SIG-M5 treated with dmso at 0.1 percent for 504 hours (cell line): ENCODE measurements around the gene FAM47E.

ENCODE experiments used
- DNase-seq: peaks from one replicate; lab custom pipeline; 2025; ENCODE audit not compliant: unreplicated experiment; lab: John Stamatoyannopoulos, UW

The FAM47E gene

DNA sequence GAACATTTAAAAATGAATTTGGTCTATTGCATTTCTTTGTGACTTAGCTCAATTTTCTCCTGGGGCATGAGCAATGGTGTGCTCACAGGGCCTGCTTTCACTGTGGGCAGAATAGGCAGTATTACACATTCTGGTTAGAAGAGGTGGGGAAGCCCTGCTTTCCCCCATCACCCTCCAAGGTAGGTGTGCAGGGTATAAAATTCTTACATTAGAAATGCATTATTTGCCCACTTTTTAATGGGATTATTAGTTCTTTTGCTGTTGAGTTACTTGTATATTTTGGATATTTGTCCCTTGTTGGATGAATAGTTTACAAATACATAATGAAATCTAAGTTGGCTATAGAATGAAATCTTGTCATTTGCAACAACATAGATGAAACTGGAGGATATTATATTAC lies 46.7 kb downstream of the FAM47E start:
- no peak for DNase-seq

DNA sequence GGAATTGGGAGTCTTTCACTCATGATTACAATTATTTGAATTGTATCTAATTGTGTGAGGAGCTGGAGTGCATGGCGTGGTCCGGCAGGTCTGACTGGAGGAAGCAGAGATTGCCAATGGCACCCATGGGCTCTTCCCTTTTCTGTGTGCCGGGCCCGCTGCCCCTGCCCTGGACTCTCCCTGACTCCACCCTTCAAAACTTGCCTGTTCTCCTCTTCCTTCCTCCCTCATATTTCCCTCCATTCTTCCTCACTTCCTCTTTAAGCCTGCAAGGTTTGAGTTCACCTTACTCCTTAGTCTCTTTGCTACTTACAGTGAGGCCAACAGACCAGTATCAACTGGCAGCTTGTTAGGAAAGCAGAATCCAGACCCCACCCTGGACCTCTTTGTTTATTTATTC lies 48.5 kb downstream of the FAM47E start:
- peak; percentile 15 for DNase-seq

DNA sequence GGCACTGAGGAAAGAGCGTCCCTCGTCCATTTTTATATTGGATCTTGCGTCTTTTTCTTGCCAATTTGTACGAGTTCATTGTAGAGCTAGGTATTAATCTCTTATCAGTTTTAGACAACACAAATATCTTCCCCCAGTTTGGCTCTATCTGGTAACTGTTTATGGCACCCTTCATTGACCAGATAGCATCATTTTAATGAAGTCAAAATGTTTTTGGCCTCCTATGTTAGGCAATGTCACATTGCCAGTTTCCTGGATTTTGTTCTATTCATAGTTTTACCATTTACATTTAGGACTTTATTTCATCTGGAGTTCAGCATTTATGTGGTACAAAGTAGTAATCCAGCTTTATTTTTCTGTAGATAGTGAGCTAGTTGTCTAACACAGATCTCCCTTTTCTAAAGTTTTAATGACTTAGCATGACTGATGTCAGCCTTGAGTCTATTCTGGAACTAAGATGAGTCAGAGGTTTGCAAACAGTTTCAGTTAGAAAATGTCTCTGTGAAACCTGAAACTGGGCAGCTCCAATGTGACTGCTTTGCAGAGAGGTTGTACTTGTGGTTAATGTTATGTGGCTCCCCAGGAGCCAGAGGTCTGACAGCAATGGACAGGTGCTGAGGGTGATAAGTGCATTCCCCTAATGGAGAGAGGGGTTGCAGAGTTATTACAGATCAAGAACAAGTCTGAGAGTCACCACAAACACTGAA lies 49.7 kb downstream of the FAM47E start:
- DNase-seq: peak; percentile 81

DNA sequence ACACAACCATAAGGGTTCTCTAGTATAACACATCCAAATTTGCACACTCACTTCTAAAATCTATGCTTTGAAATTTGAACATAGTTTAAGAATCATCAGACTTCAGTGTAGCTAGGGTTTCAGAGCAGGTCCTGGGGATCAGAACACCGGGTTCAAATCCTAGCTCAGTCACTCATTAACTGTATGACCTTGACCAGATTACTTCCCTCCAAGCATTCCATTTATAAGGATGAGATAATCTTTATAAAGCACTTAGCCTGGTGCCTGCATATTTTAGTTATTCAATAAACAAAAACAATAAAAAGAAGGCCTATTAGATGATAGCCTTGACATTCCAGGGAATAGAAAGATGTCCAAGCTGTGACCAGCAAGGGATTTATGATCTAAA lies 50.2 kb downstream of the FAM47E start:
- no peak for DNase-seq

DNA sequence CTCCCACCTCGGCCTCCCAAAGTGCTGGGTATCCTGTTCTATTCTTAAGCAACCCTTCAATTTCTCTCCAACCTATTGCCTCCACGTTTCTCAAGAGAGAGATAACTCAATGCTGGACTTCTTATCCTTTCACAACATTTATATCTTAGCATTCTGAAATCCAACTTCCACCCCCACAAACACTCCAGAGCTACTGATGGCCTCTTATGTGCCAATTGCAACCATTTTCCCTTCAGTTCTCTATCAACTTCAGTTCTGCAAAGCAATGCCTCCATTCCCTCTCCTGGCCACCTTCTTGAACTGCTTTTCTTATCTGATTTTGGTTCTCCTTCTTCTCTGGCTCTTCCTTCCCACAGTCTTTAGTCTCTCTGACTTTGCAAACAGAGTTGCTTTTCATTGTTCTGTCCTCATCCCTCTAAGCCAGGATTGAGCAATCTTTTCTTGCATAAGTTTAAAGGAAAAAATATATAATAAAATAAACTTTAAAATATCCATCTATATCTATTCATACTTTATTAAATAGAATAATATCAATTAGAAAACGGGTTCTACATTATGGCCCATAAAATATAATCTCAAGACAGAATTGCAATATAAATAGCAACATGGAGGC lies 51.4 kb downstream of the FAM47E start:
- DNase-seq: peak; percentile 82

DNA sequence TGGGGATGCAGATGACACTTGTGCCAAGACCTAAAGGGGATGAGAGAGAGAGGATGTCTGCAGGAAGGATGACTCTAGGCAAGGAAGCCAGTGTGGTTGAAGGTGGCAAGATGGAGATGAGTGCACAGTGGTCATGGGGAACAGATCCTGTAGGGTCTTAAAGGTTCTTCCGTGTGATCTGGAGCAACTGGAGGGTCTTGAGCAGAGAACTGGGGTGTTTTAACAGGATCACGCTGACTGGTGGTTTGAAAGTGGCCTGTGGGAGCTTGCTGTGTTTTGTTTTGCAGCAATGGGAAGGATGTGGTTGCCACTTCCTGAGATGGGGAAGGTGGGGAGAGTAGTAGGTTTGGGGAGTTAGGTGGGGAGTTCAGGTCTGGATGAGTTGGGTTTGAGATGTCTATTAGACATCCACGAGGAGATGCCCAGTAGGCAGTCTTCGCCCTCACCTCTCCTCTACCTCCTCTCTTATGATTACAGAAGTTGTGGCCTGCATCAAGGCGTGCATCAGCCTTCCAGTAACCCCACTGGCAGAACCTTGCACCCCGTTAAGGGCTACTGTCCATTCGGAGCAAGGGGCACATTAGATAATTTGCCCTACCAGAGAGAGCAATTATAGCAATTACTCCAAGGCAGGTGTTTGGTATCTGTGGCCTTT lies 53.6 kb downstream of the FAM47E start:
- DNase-seq: no peak

DNA sequence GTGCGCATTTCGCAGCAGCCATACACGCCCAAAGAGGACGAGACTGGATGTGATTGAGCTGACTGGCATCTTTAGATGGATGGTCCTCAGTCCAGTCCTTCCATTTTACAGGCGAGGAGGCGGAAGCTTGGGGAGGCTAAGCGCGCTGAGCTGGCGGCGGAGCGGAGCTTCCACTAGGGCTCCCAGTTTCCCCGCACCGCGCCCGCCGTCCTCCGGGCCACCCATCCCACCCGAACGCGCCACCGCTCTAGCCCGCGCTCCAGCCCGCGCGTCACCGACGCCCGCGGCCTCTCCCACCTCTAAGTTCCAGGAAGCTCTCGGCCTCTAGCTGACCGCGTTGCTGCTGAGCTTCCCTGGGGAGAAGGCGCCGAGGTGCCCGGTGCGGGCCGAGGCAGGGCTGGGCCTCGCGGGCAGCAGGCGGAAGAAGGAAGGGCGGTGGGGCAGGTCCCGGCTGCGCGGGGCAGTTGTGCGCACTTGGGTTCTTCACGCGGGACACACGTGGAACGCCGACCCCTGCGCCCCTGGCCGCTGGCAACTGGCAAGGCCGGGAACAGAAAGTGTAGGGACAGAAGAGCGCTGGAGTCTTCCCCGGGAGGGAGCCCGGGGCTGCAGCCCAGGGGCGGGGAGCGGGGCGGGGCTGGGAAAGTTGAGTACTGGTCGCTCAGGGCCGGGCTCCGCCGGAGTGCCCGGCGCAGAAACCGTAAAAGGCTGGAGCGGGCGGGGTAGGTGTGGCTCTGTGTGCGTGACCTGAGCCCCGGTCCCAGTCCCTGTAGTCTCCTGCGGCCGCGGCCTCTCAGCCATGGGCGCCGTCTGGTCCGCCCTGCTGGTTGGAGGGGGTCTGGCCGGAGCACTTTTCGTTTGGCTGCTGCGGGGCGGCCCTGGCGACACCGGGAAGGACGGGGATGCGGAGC lies 54.7 kb downstream of the FAM47E start, which contains the start of gene STBD1:
Gene STBD1 (plus strand): TSS at position 763 of the 911 bp plus-strand sequence. CDS start 37 bp downstream, at position 800.
- peak; percentile 47 for DNase-seq

DNA sequence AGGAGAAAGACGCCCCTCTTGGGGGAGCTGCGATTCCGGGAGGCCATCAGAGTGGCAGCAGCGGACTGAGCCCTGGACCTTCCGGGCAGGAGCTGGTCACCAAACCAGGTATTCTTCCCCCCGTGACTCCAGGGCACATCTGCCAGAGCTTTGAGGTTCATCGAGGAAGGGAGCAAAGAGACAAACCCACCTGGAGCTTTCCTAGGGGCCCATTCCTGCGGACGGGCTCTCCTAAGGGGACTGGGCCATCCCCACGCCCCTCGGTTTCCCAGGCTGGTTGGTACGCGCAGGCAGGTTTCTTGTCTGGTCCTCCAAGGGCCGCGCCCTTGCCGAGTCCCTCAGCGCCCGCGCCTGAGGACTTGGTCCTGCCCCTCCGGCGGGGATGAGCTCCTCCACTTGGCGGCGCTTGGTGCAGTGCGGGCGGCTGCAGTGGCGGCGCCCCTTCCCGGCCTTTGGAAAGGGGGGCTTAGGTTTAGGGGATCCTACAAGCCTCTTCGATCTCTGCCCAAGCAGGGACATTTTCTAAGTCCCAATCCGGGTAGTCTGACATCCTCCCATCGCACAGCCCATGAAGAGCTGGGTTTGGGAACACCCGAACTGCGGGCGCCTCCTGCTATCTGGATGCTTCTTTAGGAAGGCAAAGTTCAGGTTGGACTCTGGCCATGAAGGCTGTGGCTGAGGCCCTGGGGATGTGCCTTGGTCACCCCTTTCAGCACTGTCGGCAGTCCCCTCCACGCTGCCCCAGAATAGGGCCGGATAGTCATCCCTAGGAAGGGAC lies 55.5 kb downstream of the FAM47E start:
- DNase-seq: no peak

DNA sequence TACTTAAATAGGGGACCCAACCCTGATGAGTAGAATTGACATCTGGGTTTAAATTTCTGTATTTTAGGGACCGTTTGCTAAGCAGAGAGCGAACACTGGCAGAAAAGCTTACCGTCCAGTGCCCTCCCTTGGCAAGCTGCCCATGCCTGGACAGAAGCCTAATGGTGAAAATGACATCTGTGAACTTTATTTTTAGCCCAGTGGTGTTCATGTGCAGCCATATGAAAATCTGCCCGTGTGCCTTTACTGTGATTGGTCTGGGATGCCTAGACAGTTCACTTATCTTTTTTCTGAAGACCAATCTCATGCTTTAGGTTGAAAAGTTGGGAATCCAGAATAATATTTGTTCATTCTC lies 56.1 kb downstream of the FAM47E start:
- DNase-seq: no peak

DNA sequence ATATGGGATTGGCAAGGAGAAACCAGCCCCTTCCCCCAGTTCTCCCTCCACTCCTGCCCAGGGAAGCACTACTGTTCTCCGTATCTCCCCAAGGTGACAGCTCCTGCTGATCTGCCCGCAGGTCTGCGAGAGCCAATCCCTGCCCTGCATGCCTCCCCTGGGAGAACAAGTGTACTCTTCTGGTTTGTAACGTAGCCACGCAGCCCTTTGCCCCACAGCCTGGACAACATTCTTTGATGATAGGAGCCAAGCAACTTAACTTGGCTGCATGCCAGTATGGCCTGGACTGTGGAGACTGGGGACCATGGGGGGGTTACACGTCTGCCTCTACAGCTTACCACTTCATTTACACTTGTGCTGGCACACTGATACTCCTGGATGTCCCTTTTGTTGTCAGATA lies 57.0 kb downstream of the FAM47E start:
- no peak for DNase-seq

DNA sequence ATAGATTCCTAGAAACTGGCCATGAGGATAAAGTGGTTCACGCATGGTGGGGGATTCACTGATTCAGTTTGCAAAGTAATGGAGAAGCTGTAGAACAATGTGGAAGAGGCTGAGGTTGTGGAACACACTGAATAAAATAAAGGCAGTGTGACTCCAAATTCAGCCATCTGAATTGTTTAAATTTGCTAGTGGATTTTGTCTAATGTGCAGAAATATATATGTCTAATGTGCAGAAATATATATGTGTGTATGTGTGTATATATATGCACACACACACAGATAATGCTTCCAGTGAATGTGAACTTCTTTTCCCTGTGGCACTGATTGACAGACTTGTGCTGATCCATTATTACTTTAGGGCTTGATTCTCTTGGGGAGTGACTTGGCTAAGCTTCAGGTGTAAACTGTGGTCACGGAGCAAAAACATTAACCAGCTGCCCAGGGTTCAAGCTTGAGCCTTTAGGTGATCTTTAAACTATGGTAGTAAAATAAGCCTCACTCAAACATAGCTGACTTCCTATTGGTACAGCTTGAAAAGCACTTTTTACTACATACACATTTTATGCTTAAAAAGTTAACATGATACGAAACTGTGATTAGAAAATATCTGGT lies 58.5 kb downstream of the FAM47E start:
- no peak for DNase-seq

DNA sequence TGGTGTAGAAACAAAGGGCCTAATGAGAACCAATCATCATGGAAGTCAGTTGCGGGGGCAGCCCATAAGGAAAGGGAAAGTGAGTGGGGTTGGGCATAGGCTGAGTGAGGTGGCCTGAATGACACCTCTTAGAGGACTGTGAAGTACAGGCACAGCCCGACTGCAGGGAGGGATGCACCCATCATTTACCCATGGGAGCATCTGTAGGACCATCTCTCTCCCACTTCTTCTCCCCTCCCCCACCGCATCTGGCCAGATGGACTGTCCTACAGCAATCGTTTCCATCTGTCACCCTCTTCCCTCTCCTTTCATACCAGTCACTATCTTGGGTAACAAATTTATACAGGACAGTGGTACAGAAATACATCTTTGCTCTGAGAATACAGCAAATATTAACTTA lies 59.2 kb downstream of the FAM47E start:
- no peak for DNase-seq

DNA sequence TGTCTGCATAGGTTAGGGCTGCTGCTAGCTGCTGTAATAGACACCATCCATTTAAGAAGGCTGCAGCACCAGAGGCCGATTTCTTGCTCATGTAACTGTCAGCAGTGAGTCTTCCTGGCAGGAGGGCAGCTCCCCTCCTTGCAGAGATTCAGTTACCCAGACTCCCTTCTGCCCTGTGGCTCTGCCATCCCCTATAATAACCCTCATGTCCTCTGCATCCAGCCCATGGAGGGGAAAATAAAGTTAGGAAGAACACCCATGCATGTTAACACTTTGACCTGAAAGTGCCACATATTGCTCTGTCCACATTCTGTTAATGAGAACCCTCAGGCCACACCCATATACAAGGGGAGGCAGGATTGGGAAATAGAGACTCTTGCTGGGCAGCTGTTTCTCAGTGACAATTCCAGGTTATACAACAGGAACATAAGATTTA lies 60.4 kb downstream of the FAM47E start:
- no peak for DNase-seq

DNA sequence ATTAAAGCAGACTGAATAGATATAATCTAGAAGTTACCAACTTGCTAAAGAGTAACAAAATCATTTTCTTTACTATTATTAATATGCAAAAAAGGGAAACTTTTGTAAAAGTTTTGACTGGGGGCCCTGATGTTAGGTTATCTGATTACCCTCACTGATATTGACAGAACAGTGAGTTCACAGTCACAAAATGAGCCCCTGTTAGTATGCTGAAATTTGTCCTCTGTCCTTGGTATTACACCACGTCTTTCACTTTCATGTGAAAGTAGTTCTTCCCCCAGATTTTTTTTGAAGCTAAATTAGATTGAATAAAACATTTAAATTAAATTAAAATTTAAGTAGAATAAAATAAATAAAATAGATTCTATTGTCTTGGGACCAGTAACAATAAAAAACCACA lies 60.9 kb downstream of the FAM47E start:
- no peak for DNase-seq

DNA sequence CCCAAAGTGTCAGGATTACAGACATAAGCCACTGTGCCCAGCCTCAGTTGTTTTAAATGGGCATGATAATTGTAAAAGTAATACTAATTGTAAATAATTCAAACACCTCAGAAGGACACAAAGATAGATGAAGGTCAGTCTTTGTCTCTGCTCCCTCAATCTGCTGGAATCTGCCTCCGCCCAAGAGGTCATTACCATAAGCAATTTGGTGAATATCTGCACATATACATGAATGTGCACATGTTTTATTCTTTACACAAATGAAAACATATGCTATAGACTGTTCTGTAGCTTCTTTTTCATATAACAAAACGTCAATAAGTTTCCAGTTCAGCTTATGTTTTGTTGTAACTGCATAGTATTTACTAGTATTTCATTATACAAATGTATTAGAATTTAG lies 62.0 kb downstream of the FAM47E start:
- DNase-seq: no peak

DNA sequence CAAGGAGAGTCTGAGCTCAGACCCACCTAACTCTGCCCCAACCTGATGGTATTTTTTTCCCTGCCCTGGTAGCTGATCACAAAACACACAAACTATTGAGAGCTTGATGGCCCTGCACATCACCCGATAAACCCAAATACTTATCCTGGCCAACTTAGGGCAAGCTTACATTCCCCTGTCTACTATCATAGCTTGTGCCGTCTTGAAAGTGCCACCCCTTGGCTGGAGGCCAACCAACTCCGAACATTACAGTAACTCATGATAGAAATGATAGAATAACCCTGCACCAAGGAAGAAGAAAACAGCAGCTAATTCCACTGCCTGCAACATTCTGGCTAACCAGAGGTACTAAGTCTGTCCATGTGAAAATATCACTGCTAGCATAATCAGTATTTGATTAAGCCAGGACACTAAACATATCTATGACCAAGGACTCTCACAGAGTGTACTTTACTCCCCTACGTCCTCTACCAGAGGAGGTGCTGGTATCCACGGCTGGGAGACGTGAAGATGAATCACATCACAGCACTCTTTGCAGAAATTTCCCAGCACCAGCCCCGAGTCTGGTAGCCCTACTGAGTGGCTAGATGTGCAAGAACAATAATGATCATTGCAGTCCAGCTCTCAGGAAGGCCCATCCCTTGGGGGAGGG lies 63.9 kb downstream of the FAM47E start:
- no peak for DNase-seq

DNA sequence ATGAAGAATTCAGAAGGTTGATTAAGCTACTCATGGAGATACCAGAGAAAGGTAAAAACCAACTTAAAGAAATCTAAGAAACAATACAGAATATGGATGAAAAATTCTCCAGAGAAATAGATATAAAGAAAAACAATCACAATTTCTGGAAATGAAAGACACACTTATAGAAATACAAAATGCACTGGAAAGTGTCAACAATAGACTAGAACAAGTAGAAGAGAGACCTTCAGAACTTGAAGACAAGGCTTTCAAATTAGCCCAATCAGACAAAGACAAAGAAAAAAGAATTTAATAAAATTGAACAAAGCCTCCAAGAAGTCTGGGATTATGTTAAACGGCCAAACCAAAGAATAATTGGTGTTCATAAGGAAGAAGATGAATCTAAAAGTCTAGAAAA lies 64.6 kb downstream of the FAM47E start:
- no peak for DNase-seq

DNA sequence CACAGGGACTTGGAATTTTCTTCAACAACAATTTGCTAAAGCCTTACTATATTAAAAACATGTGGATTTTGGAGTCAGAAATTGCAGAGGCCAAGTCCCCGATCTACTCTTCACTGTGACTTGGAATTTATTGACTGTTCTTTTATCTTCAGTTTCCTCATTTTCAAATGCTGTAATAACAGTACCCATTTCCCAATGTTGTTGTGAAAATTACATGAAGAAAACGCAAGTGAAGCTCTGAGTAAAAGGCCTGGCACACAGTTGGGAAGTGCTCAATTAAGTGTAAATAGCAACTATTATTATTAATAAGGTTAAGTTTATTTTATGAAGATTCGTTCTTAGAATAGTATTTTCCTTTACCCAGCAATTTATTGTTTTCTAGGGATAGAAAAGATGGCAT lies 70.7 kb downstream of the FAM47E start:
- peak; percentile 15 for DNase-seq

DNA sequence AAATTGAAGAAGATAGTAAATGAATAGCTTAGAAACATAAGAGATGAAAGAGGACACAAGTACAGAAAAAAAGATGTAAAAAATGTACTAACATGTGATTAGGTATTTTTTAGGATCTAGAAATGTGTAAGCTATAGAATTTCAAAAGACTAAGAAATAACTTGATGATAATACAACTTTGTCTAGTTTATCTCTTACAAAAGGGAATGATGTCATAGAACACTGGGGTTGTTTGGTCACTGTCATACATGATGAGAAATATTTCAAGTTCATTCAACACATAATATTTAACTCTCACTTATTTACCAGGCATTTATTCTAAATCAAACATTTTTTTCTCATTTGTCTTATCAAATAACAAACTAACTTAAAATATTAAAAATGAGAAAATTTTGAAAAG lies 73.6 kb downstream of the FAM47E start:
- no peak for DNase-seq

DNA sequence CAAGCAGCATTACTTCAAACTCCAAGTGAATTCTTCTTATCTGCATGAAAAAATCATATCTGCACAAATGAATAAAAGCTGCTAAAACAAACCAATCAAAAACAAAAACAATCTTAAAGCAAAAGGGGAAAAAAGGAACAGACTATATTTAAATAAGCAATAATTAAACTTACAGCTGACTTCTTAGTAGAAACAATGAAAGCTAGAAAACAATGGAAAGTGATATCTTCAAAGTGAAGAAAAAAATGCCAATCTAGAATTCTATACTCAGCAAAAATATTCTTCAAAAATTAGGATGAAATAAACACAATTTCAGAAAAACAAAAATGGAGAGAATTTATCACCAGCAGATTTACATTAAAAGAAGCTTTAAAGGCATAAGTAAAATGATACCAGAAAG lies 75.0 kb downstream of the FAM47E start:
- no peak for DNase-seq
